ENCODE measurements around the gene RNF181.

DNA sequence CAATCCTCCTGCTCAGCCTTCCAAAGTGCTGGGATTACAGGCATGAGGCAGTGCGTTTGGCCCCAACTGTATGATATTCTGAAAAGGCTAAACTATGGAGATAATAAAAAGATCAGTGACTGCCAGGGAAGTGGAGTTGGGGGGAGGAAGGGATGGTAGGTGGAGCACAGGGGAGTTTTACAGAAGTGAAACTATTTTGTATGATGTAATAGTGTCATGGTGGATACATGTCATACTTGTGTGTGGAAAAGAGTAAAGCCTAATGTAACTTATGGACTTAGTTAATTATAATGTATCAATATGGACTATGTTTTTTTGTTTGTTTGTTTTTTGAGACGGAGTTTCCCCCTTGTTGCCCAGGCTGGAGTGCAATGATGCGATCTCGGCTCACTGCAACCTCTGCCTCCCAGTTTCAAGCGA, 31.4 kb upstream of the RNF181 start:
- TF ChIP-seq POLR2A (IDR thresholded peaks at IDR 0.05) (no peak), CTCF (IDR thresholded peaks at IDR 0.05) (no peak), POLR2AphosphoS5 (IDR thresholded peaks at IDR 0.05) (no peak), EP300 (IDR thresholded peaks at IDR 0.05) (no peak)

All from suprapubic skin (tissue), 4 donors.